ENCODE results near the gene RFC4.

The RFC4 gene

DNA sequence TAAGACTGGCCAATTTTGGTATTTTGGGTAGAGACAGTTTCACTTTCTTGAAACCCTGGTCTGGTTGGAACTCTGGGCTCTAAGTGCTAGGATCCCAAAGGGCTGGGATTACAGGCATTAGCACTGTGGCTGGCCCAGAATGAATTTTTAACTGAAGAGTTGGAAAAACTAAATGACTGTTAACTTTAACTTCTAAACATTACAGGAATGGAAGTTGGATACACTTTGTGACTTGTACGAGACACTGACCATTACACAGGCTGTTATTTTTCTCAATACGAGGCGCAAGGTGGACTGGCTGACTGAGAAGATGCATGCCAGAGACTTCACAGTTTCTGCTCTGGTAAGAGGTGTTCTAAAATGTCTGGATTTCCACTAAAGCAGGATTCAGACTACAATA, 19.4 kb downstream of the RFC4 start:
- no peak for DNase-seq (ENCODE audit: low spot score)

DNA sequence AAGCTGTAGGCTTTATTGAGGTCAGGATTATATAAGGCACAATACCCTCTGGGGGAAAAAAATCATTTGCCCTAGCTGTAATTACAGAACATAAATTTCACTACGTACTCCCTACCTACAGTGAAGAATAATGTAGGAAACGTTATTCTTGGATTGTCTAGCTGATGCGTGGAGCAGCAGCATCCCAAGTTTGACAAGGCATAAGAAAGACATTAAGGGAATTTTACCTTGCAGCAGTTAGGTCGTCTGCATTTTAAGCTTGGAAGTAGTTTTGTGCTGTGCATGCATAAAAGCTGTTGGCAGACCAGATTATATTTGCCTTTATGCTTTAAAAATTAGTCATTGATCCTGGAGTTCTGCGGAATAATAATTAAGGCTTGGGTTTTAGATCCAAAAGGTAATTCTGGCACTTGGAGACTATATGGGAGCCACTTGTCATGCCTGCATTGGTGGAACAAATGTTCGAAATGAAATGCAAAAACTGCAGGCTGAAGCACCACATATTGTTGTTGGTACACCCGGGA, 20.7 kb downstream of the RFC4 start:
- no peak for DNase-seq (ENCODE audit: low spot score)

DNA sequence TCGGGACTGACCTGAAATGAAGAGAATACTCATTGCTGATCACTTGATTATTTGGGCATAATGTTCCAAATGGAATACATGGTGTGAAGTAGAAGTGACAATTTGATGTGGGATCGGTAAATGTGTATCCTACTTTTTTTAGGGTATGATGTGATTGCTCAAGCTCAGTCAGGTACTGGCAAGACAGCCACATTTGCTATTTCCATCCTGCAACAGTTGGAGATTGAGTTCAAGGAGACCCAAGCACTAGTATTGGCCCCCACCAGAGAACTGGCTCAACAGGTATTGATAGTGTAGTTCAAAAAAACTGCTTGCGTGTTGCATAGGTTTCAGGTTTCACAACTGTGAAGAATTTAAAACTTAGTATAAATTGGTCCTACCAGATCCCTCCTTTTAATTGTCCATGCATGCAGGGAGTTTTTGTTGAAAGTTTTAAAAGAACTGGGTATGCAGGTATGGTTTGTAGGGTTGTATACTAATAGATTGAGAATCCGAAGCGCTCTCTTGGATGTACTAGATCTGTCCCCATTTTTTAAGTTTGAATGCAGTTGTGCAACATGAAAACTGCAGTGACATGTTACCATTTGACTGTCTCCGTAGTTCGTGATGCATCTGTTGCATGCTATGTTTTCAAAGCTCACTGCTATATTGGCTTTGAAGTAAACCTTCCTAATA, 21.3 kb downstream of the RFC4 start:
- DNase-seq (ENCODE audit: low spot score) = no peak

DNA sequence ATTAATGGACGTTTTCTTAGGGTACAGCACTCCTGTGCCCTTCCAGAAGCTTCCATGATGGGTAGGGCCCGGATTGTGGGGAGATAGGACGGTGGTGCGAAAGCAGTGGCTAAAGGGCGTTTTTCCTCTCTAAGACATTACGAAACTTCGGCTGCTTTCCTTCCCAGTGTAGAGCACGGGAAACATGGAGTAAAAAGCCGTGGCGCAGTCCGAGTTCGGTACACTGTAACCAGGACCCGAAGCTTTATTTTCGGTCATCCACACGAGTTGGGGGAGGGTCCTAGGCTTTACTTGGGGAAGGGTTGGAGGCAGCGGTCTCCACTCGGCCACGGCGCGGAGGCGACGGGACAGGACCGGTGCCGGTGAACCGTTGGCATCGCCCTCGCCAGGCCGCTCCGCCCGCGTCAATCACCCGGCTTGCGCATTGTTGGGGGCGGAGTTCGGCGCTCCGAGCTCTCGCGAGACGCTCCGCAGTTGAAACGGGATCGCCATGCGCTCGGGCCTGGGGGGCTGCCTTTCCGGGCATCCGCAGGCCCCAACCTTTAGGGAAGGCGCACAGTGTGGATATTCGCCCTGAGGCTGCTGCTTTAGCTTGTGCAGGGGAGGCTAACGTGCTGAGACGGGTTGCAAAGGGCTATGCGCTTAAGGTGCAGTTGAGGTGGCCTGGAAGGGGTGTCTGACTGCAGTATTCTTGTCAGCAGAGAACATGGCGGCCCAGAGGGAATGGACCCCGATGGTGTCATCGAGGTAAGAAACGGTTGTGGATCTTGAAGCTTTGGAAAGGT, 22.4 kb downstream of the RFC4 start:
- peak; percentile 42 for DNase-seq (ENCODE audit: low spot score)

DNA sequence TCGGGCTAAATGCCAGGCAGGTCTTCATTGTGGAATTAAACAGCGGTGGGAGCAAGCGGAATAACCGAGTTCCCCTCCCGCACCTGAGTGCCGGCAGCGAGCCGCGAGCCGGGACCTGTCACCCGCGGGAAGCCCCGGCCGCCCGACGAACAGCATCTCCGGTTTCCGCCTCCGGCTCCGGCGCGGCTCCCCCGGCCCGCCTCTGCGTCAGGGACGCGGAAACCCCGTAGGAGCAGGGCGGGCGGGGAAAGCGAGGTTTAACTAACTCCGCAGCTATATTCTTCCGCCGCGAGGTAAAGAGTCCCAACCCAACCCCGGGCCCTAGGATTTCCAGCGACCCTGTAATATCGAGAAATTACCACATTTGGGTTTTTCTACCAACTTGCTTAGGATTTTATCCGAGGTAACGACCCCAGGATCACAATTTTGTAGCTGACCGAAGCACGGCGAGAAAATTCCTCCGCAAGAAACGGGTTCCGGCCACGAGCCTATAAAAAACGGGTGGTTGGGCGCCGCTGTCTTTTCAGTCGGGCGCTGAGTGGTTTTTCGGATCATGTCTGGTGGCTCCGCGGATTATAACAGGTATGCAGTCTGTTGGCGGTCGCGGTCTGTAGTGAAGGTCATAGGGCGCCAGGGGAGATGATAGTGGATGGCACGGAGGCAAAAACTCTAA, 23.1 kb downstream of the RFC4 start, which contains the start of gene EIF4A2:
Gene EIF4A2, plus strand, starts transcription at position 520 of the 673 bp plus-strand sequence. Its CDS starts 34 bp downstream, at position 554.
- DNase-seq (ENCODE audit: low spot score) = peak; percentile 90

DNA sequence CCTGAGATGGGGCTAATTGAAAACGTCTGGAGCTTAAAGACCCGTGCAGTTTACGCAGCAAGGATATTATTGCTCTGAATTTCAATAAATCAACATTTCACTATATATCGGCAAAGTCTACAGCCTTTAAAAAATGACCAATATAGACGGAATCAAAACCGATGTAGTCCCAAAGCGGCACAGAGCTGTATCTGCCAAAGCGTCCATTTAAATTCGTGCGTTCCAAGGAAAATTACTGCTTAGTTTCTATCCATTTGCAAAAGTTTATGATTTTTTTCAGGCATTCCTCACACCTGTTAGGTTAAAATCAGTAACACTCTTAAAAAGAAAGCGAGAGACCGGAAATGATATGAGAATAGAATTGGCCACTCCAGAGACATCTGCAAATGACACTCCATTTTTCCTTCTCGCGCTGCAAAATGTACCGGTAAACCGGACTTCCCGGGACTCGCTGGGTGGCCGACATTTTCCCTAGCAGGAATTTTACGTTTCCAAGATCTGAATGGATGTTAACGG, 23.7 kb downstream of the RFC4 start:
- DNase-seq (ENCODE audit: low spot score) = no peak

DNA sequence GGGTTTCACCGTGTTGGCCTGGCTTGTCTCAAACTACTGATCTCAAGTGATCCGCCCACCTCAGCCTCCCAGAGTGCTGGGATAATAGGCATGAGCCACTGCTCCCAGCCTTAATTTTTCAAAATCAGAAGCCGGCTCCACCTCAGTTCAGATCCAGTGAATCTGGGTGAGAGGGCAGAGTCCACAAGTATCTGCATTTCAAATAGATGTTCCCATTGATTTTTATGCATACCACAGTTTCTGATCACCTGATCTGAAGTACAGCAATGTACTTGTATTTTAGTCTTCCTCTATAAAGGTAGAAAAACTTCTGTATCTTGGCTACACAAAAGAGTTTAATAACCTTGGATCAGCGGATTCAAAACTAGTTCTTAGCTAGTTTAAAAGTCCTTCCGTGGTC, 27.1 kb downstream of the RFC4 start:
- DNase-seq (ENCODE audit: low spot score) = no peak

DNA sequence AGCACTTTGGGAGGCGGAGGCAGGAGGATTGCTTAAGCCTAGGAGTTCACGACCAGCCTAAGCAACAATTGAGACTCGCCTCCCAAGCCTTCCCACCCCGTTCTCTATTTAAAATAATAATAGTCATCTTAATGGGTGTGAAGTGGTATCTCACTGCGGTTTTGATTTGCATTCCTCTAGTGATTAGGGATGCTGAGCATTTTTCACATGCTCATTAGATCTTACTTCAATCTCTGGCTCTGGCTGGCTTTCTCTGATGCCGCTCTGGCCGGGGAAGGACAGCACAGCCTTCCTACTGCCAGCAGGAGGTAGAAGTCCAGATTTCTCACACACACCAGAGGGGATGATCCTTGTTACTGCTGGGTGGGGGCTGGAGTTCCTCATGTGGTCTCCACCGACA, 30.3 kb downstream of the RFC4 start:
- DNase-seq (ENCODE audit: low spot score) = no peak

DNA sequence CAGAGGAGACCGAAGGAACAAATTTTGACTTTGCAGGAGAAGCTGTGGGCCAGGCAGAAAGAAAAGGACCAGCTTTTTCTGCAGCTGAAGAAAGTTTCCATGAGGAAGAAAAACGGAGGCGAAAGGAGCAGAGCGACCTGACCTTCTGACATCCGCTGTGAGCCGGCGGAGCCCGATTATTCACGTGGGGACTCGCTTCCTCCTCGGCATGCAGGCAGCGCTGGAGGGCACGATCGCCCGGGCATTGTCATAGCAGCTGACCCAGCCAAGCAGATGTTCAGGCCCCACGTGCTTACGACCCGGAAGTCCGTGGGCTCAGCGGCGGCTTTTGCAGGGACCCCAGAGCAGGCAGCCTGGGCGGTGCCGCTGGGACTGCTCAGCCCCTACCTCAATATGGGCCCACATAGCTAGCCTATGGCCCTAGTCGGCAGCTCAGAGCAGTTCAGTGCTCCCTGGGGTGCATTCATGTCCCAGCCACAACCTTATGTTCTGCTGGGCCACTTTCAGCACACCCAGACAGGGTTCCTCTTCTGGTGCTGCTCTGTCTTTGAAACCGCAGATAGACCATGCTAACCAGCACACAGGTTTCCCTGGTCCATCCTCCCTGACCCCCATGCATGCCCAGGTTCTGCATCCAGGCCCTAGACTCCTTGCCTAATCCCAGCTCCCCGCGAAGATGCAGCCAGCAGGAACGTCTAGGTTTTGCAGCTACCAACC, 33.4 kb downstream of the RFC4 start:
- no peak for DNase-seq (ENCODE audit: low spot score)

DNA sequence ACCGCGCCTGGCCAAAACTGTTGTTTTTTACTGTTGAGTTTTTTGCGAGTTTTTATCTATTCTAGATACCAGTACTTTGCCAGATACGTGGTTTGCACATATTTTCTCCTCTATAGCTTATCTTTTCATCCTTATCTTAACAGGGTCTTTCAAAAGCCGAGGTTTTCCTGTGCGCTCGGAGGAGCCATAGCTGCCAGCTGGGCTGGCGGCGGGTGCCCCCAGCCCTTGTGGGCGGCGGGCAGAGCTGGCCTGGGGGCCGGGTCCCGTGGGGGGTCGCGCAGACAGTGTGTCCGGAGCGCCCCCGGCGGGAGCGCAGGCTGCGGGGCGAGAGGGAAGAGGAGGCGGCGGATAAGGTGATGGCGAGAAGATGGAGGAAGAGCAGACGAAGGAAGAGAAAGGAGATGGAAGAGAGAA, 34.0 kb downstream of the RFC4 start:
- DNase-seq (ENCODE audit: low spot score) = no peak

DNA sequence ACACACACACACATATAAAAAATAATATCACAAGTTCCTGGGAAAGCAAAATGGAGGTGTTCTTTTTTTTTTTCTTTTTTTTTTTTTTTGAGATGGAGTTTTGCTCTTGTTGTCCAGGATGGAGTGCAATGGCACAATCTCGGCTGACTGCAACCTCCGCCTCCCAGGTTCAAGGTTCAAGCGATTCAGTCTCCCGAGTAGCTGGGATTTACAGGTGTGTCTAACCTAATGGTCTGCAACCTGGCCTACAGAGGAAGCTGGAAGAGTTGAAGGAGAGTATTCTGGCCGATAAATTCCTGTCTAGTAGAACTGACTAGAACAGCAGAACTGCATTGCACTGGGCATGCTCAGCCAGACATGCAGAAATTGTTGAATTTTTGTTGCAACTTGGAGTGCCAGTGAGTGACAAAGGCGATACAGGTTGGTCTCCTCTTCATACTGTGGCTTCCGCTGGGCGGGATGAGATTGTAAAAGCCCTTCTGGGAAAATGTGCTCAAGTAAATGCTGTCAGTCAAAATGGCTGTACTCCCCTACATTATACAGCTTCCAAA, 45.3 kb downstream of the RFC4 start:
- no peak for DNase-seq (ENCODE audit: low spot score)

DNA sequence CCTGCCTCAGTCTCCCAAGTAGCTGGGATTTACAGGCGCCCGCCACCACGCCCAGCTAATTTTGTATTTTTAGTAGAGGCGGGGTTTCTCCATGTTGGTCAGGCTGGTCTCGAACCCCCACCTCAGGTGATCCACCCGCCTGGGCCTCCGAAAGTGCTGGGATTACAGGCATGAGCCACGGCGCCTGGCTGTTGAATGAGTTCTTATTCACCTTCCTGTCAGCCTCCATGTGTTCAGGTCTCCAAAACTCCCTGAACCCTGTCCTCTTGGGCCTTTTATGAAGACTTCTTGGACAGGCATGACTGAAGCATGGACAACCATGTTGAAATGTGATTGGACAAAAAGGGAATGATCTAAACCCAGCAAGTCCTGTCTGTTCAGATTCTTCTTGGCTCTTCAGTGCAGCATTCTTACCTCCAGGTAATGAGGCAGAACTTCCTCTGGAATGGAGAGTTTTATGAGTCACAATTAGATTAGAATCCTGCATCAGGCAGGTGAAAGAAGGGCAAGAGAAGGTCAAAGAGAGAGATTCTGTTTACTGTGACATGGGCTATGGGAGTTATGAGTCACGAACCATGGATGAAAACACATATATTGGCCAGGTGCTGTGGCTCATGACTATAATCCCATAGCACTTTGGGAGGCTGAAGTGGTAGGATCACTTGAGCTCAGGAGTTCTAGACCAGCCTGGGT, 46.0 kb downstream of the RFC4 start:
- DNase-seq (ENCODE audit: low spot score) = no peak

DNA sequence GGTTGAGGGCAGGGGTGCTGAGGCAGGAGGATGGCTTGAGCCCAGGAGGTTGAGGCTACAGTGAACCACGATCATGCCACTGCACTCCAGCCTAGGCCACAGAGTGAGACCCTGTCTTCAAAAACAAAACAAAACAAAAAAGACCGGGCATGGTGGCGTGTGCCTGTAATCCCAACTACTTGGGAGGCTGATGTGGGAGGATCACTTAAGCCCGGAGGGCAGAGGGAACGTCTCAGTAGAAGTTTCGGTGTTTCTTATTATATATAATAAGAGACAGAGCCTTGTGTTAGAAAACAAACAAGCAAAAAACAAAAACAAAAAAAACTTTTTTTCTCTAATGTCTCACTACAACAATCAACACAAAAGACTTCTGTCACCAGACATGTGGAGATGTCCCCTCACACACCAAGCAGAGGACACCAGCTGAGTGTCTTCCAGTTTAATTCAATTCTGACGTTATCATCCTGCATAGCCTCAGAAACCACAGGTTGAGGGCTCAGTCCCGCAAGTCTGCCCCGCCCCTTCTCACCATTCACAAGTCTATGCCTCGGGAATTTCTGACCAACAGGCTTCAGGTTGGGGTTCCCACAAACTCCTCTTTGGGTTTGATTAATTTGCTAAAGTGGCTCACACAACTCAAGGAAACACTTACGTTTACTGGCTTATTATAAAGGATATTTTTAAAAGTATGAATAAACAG, 46.9 kb downstream of the RFC4 start:
- DNase-seq (ENCODE audit: low spot score) = no peak

DNA sequence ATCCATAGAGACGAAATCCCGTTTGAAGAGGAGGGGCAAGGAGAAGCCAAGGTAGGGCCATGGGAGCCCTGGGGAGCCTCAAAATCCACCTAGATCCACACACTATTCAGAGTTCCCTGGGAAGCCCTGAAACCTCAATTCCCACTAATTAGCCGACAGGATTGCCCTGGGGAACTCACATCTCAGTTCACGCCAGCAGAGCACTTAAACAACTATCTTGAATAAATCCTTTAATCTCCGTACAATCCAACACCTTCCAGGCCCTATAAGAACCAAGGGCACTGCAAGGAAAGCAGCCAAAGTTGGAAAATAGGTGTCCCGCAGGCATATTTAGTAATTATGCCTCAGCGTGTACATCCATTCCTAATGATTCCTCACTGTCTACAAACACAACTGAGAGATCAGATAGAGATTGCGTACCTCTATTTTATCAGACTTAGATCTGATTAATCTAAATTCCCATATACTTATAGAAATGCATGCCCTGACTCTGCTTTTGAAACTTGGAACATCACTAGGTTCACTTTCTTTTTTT, 48.5 kb downstream of the RFC4 start:
- no peak for DNase-seq (ENCODE audit: low spot score)

DNA sequence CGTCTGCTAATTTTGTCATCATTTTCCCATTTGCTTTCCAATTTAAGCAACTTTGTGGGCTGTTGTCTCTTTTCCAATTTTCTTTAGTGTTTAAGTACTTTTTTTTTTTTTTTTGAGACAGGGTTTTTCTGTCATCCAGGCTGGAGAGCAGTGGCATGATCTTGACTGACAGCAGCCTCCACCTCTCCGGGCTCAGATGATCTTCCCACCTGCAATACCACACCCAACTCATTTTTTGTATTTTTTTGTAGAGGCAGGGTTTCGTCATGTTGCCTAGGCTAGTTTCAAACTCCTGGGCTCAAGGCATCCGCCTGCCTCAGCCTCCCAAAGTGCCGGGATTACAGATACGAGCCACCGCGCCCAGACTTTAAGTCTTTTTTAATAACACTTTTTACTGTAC, 49.1 kb downstream of the RFC4 start:
- DNase-seq (ENCODE audit: low spot score) = no peak

DNA sequence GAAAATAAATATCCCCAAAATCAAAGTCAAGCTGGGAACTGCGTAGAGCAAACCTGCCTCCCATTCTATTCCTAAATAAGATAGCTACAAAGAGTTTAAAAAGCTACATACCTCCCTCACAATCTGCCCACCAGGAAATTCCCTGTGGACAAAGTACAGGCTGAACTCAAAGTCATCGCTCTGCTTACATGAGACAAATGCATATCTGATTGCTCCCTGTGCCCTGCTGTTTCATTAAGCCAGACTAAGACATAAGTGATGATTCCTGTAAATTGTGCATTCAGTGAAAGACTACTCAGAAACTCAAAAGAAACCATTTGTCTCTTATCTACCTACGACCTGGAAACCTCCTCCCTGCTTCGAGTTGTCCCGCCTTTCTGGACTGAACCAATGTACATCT, 51.4 kb downstream of the RFC4 start:
- DNase-seq (ENCODE audit: low spot score) = no peak

DNA sequence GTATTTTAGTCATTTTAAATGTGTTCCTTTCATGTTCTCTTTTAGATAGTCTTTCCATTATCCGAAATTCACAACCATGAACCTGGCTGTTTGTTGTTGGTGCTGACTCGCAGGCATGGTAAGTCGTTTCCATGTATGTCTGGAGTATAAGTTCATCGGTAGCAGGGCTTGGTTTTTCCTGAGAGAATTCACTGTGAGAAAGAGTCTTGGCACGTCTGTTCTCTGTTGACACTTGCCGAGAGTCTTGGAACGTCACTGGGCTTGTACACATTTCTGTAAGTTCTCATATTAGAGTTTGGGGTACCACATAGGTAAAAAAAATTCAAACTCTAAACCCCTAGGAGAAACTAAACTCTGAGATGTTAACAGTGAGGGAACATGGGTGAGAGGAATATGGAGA, 52.3 kb downstream of the RFC4 start:
- DNase-seq (ENCODE audit: low spot score) = no peak

DNA sequence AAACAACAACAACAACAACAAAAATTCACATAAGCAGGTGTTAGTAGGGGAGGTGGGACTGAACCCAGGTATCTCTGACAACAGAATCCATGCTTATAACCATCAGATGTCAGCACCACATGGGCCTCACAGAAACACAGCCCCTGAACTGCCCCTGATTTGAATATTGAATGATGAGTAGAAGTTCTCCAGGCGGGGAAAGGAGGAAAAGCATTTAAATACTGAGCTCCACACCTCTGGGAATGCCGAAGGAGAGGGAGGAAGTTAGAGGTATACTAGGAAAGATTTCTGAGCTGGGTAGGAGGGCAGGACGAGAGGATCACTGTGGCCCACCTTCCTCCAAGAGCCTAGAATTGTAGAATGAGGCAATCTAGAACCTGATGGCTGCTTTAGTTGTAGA, 54.8 kb downstream of the RFC4 start:
- DNase-seq (ENCODE audit: low spot score) = no peak

DNA sequence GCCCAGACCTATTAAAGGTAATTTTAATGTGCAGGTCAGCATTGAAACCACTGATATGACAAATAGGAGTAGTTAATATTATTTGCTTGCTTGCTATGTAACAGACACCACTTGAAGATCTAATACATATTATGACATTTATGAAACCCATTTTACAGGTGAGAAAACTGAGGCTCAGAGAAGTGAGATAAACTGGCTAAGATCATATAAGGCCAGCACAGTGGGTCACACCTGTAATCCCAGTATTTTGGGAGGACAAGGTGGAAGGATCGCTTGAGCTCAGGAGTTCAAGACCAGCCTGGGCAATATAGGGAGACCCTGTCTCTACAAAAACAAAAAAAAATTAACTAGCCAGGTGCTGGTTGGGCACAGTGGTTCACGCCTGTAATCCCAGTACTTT, 56.0 kb downstream of the RFC4 start:
- DNase-seq (ENCODE audit: low spot score) = no peak

DNA sequence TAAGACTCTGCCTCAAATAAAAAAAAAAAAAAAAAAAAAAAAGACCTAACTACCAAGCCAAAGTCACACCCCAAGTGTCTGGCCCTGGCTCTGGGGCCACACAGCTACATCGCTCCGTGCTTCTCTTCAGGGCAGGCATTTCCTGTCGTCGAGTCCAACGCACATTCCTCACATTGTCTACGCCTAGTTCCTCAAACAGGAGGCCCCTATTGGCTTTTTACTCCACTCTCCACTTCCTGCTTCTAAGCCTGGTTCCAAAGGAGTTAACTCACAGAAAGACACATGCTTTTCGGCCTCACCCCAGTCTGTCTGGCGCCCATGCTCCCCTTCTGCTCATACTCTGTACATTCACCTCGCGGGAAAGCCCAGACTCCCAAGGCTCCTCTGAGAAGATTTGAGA, 60.3 kb downstream of the RFC4 start:
- DNase-seq (ENCODE audit: low spot score) = peak; percentile 71

Measured in HuH-7 (cell line).